GM21367 (cell line): ENCODE data around the gene LST1.

Experiments
- ATAC-seq: cut with Tn5 transposase; IDR thresholded peaks from one replicate; pipeline ENCODE4 v1.9.1; 2021; ENCODE audit not compliant: unreplicated experiment

The LST1 gene

GRCh38 chr6:31619805-31620585 is 33.9 kb downstream of the LST1 start:
- ATAC-seq, result peak; percentile 64

GRCh38 chr6:31620586-31621319 is 34.7 kb downstream of the LST1 start, which contains the start of gene PRRC2A:
Gene PRRC2A, plus strand, starts transcription at chr6:31620715. Its CDS starts 2,075 bp downstream, at chr6:31622790.
- peak; percentile 19 for ATAC-seq

GRCh38 chr6:31621320-31621939 is 35.4 kb downstream of the LST1 start:
- no peak for ATAC-seq

GRCh38 chr6:31621991-31622390 is 35.9 kb downstream of the LST1 start:
- ATAC-seq, result no peak

GRCh38 chr6:31622684-31623091 is 36.6 kb downstream of the LST1 start:
- no peak for ATAC-seq

GRCh38 chr6:31624070-31624469 is 38.0 kb downstream of the LST1 start:
- ATAC-seq, result no peak

GRCh38 chr6:31626952-31627351 is 40.9 kb downstream of the LST1 start:
- ATAC-seq, result no peak

GRCh38 chr6:31627690-31628287 is 41.7 kb downstream of the LST1 start:
- no peak for ATAC-seq

GRCh38 chr6:31629014-31629413 is 42.9 kb downstream of the LST1 start:
- ATAC-seq, result no peak

- ATAC-seq, result no peak
Observed at GRCh38 chr6:31630177-31630934, 44.3 kb downstream of the LST1 start.

GRCh38 chr6:31631209-31631608 is 45.1 kb downstream of the LST1 start:
- no peak for ATAC-seq

- no peak for ATAC-seq
Observed at GRCh38 chr6:31631681-31632278, 45.7 kb downstream of the LST1 start.

- ATAC-seq, result no peak
Observed at GRCh38 chr6:31632279-31632946, 46.3 kb downstream of the LST1 start.

GRCh38 chr6:31633447-31633846 is 47.4 kb downstream of the LST1 start:
- ATAC-seq, result no peak

- ATAC-seq, result no peak
Observed at GRCh38 chr6:31634131-31634530, 48.1 kb downstream of the LST1 start.

GRCh38 chr6:31634969-31635575 is 49.0 kb downstream of the LST1 start:
- ATAC-seq, result no peak

- no peak for ATAC-seq
Observed at GRCh38 chr6:31636698-31637596, 50.9 kb downstream of the LST1 start.
